Smooth muscle cell of the umbilical artery (primary cell): ENCODE data around the gene OR7D2. TPM values are rescaled to one million over a fixed set of nuclear protein-coding genes. Genes with fewer than 3 reads are reported as not detected.

Source experiments
- total RNA-seq: library from RNA; depleted of rRNA; stranded (reverse); fragments of >200 nt; gene quantifications from 2 replicates; pipeline ENCODE4 v1.2.3, GENCODE V29; 2014

The OR7D2 gene
- total RNA-seq = under 0.01 TPM in 1 of 2 replicates, not detected in the other

DNA sequence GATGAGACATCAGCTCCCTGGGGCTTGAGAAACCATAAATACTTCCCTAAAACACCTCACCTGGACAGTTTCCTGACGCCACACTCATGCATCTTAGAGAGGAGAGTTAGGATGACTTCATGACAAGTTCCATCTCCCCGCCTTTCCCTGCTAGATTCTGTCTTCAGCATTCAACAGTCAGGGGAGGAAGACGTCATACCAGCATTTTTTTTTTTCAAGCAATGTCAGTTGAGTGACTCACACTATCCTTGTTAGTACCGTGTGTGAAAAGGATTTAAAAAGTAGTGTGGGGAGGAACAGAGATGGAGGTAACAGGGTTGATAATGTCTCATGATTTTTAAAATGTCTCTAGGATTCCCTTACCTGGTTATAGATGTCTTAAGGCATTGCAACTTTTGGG, at the start of gene OR7D2:
OR7D2 (plus strand) TSS at position 79 of the 400 bp plus-strand sequence. CDS start 6,803 bp downstream, outside the sequence.

DNA sequence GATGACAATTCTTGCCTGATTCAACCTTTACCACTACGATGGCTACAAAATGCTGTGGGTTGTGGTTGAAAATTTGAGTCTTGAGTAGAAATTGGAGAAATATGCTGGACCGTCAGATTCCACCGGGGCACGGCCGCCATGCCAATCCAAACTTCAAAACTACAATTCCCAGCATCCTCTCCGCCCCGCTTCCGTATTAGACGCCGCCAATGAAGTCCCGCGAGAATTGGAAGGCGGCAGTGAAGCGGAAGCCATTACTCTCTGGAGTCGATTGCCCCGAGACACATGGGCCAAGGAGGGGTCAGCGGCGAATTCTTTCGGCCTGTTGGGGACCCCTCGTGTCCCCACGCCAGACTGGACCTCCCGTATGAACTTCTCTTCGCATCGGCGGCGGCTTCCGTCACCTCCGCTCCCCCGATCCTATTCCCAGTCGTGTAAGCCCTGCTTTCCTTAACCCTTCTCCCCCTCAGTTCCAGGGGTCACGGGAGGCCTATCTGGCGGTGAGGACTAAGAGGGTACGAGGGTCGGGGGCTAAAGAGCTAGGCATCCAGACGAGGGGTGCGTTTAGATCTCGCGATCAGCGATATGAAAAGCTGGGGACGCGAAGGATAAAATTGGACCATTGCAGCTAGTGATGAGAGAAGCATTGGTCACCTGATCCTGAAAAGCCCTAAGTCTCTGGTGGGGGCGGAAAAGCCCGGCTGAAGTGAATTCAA, 38.5 kb upstream of the OR7D2 start, which contains the start of gene ZNF317:
ZNF317 (plus strand) TSS at position 239 of the 716 bp plus-strand sequence. CDS start 15,620 bp downstream, outside the sequence.

DNA sequence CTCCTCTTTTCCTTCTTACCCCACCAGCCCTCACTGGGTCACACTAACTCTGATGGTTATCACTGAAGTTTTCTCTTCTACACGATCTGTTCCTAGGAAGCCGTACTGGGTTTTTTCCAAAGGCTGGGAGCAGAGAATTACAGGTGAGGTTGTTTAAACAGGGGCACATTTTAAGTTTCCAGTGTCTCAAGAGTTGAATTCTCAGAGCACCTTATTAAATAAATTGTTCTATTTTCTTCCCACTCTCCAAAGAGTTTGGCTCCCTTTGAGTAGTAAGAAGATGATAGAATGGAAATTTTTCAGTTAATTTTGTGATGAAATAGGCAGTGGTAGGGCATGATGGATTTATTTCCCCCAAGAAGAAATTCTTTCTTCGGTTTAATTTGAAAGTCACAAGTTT, 40.7 kb downstream of the OR7D2 start, which contains the start of gene OR7D4:
OR7D4 (minus strand) TSS at position 101 of the 400 bp plus-strand sequence. CDS start 4,752 bp downstream, outside the sequence.

Other genes with a start within 250 kb of the OR7D2 start
- not detected in 2 replicates for gene MUC16, start 168.6 kb upstream of the OR7D2 start, total RNA-seq
- gene OR1M1, start 91.9 kb upstream of the OR7D2 start, total RNA-seq = not detected in 2 replicates
- gene OR7G2, start 71.5 kb upstream of the OR7D2 start, total RNA-seq = not detected in 2 replicates
- not detected in 2 replicates for gene OR7G1, start 63.2 kb upstream of the OR7D2 start, total RNA-seq
- not detected in 2 replicates for gene OR7G3, start 52.0 kb upstream of the OR7D2 start, total RNA-seq
- 13.1 and 17.1 TPM in 2 replicates for gene ZNF317, start 38.6 kb upstream of the OR7D2 start, total RNA-seq
- gene OR7D4, start 40.6 kb downstream of the OR7D2 start, total RNA-seq = not detected in 2 replicates
- gene OR7E24, start 72.0 kb downstream of the OR7D2 start, total RNA-seq = not detected in 2 replicates
- gene ZNF699, start 130.9 kb downstream of the OR7D2 start, total RNA-seq = 15.4 and 19.0 TPM in 2 replicates
- gene ZNF559, start 145.2 kb downstream of the OR7D2 start, total RNA-seq = 9.2 and 13.7 TPM in 2 replicates
- 0.97 and 2.1 TPM in 2 replicates for gene ZNF177, start 184.0 kb downstream of the OR7D2 start, total RNA-seq